GM18868 (cell line): ENCODE data around the gene PCDH20.
"Not testable (repeated sequence)": the region's sequence is repeated elsewhere in the genome, so short reads cannot be mapped to it uniquely, and the experiment has no call there.

Source experiments
- ATAC-seq: cut with Tn5 transposase; IDR thresholded peaks from one replicate; pipeline ENCODE4 v1.9.1; 2021; ENCODE audit warnings: mild to moderate bottlenecking, moderate library complexity; ENCODE audit not compliant: unreplicated experiment

The PCDH20 gene

GRCh38 chr13:61415749-61416148, at the start of gene PCDH20:
Gene PCDH20, minus strand, starts transcription at chr13:61415849. Its CDS starts 691 bp downstream, at chr13:61415158.
- ATAC-seq: no peak

DNA sequence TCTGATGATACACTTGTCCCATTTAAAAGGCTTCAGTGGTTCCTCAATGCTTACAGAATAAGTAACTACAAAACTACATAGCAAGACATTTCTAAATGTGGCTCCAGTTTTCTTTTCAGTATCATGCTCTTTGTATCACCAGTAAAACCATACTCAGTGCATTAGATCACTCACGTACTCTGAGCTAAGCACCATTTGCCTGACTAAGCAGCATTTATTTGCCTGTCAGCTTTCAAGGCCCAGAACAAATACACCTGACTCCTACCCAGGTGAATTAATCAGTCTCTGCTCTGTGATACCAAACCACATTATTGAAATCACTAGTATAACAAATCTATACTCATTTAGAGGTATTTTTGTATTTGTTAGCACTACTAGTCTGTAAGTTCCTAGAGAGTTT, 47.4 kb upstream of the PCDH20 start:
- no peak for ATAC-seq

DNA sequence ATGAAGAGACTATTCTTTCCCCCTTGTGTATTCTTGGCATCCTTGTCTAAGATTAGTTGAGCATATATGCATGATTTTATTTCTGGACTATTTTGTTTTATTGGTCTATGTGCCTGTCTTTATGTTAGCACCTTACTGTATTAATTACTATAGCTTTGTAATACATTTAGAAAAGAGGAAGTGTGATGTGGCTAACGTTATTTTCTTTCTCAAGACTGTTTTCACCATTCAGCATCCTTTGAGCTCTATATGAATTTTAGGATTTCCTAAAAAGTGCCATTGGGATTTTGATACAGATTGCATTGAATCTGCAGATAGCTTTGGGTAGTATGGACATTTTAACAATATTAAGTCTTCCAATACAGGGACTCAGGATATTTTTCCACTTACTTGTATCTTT, 37.5 kb upstream of the PCDH20 start:
- no peak for ATAC-seq

GRCh38 chr13:61432029-61432428, 16.4 kb upstream of the PCDH20 start:
- no peak for ATAC-seq

DNA sequence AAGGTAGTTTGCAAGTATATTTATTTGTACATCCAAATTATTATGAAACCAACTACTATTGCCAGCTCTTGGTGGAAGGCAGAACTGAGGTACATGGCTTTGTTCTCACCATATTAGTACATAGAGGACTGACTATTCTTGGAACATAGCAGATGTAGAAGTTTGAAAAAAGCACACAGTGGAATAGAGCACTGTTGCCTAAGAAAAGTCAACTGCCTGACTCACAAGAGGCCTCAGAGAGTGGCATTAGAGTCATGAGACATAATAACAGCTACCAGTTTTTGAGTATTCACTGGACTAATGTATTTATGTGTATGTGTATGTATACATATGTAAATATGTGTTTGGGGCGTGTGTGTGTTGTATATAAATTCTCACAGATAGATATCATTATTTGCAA, 8.3 kb upstream of the PCDH20 start:
- ATAC-seq: no peak

DNA sequence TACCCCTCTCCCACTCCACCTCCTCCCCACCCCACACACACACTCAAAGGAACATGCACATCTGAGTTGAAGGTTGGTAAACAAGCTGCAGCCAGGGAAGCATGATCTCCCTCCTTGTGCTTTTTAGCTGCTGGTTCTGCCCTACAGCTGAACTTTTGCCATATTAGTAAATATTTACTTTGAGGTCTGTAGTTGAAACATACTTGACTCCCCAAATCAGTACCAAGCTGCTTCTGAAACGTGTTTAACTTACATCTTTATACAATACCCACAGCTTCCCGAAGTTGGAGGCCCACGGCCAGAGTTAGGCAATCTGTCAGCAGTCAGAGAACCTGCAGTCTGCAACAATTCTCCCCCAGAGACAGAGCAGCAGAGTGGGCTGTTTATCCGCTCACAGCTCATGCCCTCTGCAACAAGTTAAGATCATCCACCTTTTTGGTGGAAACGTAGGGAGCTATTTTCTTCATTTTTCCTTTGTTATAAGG, 1.5 kb upstream of the PCDH20 start:
- no peak for ATAC-seq

DNA sequence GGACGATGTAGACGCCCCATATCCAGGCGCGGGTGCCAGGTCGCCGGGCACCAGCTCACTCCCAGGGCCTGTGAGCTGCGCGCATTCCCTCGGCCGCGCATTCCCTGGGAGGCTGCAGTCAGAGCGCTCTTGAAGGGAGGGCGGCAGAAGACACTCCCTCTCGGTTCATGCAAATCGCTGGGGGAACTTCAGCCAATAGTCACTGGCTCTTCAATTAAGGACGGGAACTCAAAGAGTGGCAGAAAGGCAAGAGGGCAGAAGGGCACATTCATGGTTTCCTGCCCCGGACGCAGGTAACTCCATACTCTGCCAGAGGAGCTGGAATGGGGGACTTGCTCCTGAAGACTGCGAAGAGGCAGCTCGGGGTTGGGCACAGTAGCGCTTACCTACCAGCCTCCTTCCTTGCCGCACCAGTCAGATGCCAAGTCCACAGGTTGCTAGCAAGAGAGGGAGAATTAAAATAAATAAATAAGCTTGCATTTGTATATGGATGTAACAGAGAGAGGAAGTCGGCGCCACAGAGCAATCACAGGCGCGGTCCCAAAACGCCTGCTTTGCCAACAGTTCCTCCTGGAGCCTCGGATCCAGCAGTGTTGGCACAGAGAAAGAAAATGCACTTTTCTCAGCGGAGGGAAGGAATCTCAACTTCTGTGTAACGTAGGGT, 459 bp downstream of the PCDH20 start:
- ATAC-seq: peak; percentile 35

DNA sequence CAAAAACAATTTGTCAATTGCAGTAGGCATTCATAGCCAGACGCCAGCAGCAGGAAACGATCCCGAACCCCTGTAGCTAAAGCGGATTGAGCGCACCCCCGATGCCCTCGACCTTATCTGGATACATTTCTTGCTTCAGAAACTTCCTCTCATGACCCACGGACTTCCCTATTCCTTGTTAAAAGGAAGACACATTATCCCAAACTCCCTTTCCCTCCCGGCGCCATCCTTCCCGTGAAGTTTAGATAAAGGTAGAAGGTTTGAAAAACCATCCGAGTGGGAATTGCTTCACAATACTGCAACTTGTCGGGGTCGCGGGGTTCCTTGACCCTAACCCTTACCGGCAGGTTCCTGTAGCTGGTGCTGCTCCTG, 977 bp downstream of the PCDH20 start:
- ATAC-seq: no peak

- no peak for ATAC-seq
These were observed 1.8 kb downstream of the PCDH20 start for GRCh38 chr13:61413572-61414535.

DNA sequence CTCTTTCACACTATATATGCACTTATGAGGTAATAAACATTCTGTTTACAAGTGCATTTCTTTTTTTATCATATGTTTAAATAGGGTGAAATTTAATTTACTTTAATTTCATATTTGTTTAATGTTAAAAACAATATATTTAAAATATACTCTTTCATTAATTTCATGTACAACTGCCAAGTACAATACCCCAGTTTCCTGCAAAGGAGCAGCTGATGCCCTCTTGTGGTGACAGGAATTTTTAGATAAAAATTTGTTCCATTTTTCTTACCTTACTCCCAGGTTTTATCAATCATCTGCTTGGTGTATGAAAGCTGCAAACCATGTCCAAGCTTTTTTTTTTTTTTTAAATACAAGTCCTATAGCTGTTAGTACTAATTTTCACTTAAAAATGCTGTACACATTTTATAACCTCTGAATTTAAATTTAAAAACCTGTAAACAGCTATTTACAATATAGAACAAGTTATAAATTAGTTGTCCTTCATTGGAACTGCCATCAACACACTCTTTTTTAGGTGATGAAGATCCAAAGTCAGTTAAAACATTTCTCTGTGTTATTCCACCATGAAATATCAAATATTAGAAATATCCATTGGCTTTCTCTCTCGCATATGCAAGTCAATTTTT, 4.9 kb downstream of the PCDH20 start:
- no peak for ATAC-seq

DNA sequence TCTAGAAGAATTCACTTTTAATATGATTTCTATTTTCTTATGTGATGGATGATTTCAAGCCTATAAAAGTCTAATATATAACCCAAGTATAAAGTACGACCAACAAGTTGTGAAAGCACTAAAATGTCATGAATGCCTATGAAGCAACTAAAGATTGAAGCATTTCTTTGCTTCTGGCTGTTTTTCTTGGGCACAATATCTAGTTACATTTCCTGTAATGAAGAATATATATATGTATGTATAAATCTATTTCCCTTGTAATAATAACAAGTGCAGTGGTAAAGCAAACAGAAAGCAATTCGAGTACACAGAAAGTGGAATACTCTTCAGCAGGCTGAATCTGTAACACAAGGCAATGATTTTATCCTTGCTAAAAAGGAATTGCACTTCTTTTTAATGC, 5.4 kb downstream of the PCDH20 start:
- ATAC-seq: no peak

GRCh38 chr13:61408571-61408970, 7.1 kb downstream of the PCDH20 start:
- no peak for ATAC-seq

DNA sequence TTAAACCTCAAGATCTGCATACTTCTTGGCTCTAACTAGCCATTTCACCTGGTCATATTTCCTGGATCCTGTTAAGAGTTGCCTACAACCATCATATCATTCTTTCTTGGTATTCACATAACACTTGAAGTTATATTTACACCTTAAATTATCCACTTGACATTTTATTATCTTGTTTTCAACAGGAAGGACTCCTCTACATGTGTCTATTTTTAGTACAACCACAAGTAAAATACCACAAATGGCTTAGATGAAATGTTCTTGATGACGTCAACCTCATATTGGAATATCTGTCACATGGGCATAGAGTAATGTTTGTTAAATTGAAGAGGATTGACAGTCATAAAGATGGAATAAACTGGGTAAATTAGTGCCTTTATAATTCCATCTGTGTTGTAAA, 9.4 kb downstream of the PCDH20 start:
- no peak for ATAC-seq

- no peak for ATAC-seq
These were observed 19.5 kb downstream of the PCDH20 start for GRCh38 chr13:61396121-61396520.

DNA sequence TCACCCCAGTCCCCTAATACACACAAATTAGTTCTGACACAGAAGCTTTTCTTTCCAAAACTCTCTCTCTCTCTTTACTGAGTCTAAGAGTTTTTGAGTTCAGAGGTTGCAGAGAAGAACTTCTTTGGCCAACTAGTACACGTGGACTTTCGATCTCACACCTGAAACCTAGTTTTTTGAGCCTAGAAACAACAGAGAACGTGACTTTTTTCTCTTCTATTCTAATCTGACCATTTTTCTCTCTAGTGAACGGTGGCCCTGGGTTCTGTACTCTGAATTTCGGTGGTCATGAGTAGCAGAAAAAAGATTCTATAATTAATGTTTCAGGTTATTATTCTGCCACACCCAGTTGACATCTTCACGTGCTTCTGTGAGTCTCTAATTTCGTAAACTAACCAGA, 24.2 kb downstream of the PCDH20 start:
- no peak for ATAC-seq

DNA sequence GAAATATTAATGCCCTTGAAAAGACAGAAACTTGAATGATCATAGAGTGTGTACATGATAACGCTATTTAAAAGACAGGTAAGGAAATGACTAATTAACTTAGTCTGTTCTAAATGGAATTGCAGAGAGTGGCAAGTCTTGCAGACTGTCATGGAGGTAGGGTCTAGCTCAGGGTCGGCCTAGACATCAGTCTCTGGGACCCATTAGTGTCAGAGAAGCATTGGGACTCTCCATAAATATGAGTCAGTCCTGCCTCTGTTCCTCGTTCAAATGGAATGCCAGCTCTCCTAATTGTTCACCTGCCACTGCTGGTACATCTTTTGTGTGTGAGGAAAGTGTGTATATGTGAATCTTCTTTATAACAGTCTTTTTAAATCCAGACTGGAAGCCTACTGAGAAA, 28.0 kb downstream of the PCDH20 start:
- ATAC-seq: no peak

- no peak for ATAC-seq
These were observed 32.5 kb downstream of the PCDH20 start for GRCh38 chr13:61383111-61383510.

- ATAC-seq: no peak
These were observed 45.1 kb downstream of the PCDH20 start for GRCh38 chr13:61370520-61370919.

DNA sequence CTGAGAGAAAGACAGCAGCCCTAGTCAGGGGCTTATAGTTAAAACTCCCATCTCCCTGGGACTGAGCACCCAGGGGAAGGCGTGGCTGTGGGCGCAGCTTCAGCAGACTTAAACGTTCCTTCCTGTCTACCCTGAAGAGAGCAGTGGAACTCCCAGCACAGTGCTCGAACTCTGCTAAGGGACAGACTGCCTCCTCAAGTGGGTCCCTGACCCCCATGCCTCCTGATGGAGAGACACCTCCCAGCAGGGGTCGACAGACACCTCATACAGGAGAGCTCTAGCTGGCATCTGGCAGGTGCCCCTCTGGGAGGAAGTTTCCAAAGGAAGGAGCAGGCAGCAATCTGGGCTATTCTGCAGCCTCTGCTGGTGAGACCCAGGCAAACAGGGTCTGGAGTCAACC, 51.0 kb downstream of the PCDH20 start:
- ATAC-seq: not testable (repeated sequence)

GRCh38 chr13:61362522-61362921, 53.1 kb downstream of the PCDH20 start:
- no peak for ATAC-seq
